K562 (cell line): ENCODE results near the gene ANKRD13D. TPM values are rescaled to one million over a fixed set of nuclear protein-coding genes. Genes with fewer than 3 reads are reported as not detected.

Experiments used
- ATAC-seq: fragments of 200-7000 bp; cut with Tn5 transposase; 3 replicates; pipeline ENCODE4 v1.9.1; 2020; ENCODE audit warnings: moderate library complexity
- BruUV-seq: library from RNA; stranded (reverse); fragments of 400-500 nt; replicated peaks from 2 replicates; lab custom pipeline; 2021; lab: Mats Ljungman, UMichigan
- CTCF ChIA-PET: fragments of 300-600 bp; formaldehyde crosslinking; extraction: SDS; loops from one replicate; lab custom pipeline; 2021; ENCODE audit warnings: low intra/inter-chr PET ratio; lab: Yijun Ruan, JAX
- POLR2A ChIA-PET: fragments of 300-600, 350-650 bp; sonication (Branson Sonifier 250); formaldehyde crosslinking; extraction: SDS; loops from one replicate; lab custom pipeline; 2021; ENCODE audit warnings: antibody characterized with exemption, inconsistent platforms; lab: Yijun Ruan, JAX
- DNase-seq, 4 experiments: peaks; one replicate each; pipeline versions ENCODE4 v3.0.0 to v3.0.0-alpha.2; 2011 to 2018; ENCODE audit warnings: low spot score in 3 of 4, mixed read lengths in 3 of 4; ENCODE audit errors: extremely low read depth in 1 of 4
- FAIRE-seq: peaks from 2 replicates; lab custom pipeline; 2011; peaks lifted over from hg19 to GRCh38; lab: Jason Lieb, UNC
- H2AFZ ChIP-seq: 2 replicates; pipeline ENCODE4 v1.6.0; 2011; ENCODE audit warnings: low read depth, low read length, control low read depth, inconsistent platforms
- H3K27ac ChIP-seq: fragments of 200-600 bp; 3 replicates; pipeline ENCODE4 v1.8.0; 2011; ENCODE audit warnings: low read depth, mild to moderate bottlenecking, control low read depth, inconsistent platforms, low read length, moderate library complexity, mixed read lengths; ENCODE audit errors: extremely low read depth
- H3K27me3 ChIP-seq, 2 experiments: fragments of 300-600 bp in 1 of 2; 2 replicates in 1 of 2; 3 replicates in 1 of 2; pipeline versions ENCODE4 v1.6.0 to v1.8.0; 2011; ENCODE audit warnings: inconsistent platforms in 2 of 2, low read length in 2 of 2, mild to moderate bottlenecking in 1 of 2, mixed read lengths in 1 of 2, moderate library complexity in 1 of 2; ENCODE audit not compliant: control insufficient read depth in 2 of 2, insufficient read depth in 2 of 2
- H3K36me3 ChIP-seq: fragments of 300-600 bp; 3 replicates; pipeline ENCODE4 v1.8.0; 2011; ENCODE audit warnings: mild to moderate bottlenecking, low read length, inconsistent platforms; ENCODE audit not compliant: control insufficient read depth, insufficient read depth
- H3K4me1 ChIP-seq, 2 experiments: fragments of 200-600 bp in 1 of 2; replicated peaks in 1 of 2; 2 replicates in 1 of 2; 3 replicates in 1 of 2; pipeline versions ENCODE4 v1.5.1 to v1.8.0; 2011; ENCODE audit warnings: inconsistent platforms in 2 of 2, low read length in 2 of 2, mild to moderate bottlenecking in 1 of 2, mixed read lengths in 1 of 2, moderate library complexity in 1 of 2; ENCODE audit not compliant: control insufficient read depth in 2 of 2, insufficient read depth in 2 of 2
- H3K4me2 ChIP-seq: 2 replicates; pipeline ENCODE4 v1.6.1; 2011; ENCODE audit warnings: low read length, control low read depth, inconsistent platforms, mixed read lengths; ENCODE audit not compliant: insufficient read depth
- H3K4me3 ChIP-seq: fragments of 200-600 bp; sonication (generic), shearing (Covaris generic); 2 replicates; pipeline ENCODE4 v1.5.1; 2016; ENCODE audit warnings: control low read depth, inconsistent platforms
- H3K79me2 ChIP-seq: fragments of 200-600 bp; 3 replicates; pipeline ENCODE4 v1.8.0; 2011; ENCODE audit warnings: low read length, inconsistent platforms; ENCODE audit not compliant: control insufficient read depth, insufficient read depth
- H3K9ac ChIP-seq, 2 experiments: 2 replicates each; pipeline versions ENCODE4 v1.6.0 to v1.6.1; 2011; ENCODE audit warnings: low read depth in 2 of 2, low read length in 2 of 2, control low read depth in 1 of 2, inconsistent platforms in 1 of 2, mild to moderate bottlenecking in 1 of 2, mixed read lengths in 1 of 2; ENCODE audit not compliant: insufficient read depth in 1 of 2
- H3K9me1 ChIP-seq: one replicate; pipeline ENCODE4 v1.6.0; 2011; ENCODE audit warnings: inconsistent platforms, mild to moderate bottlenecking, low read length, moderate library complexity; ENCODE audit not compliant: control insufficient read depth, insufficient read depth
- H3K9me3 ChIP-seq: replicated peaks from 2 replicates; pipeline ENCODE4 v1.5.1; 2011; ENCODE audit warnings: low read depth, low read length, inconsistent platforms; ENCODE audit not compliant: control insufficient read depth, insufficient read depth
- H4K20me1 ChIP-seq: replicated peaks from 2 replicates; pipeline ENCODE4 v1.6.1; 2011; ENCODE audit warnings: low read length, inconsistent platforms, mixed read lengths; ENCODE audit not compliant: control insufficient read depth, insufficient read depth
- BCOR ChIP-seq: fragments of 450-650 bp; IDR thresholded peaks from 2 replicates; pipeline ENCODE4 v1.6.1; 2016
- EP300 ChIP-seq: IDR thresholded peaks from 2 replicates; pipeline ENCODE4 v1.6.1; 2012; ENCODE audit warnings: low read length, improper control_type of control experiment
- ETV1 ChIP-seq: fragments of 450-650 bp; conservative IDR thresholded peaks from 2 replicates; pipeline ENCODE4 v1.6.1; 2016; ENCODE audit warnings: missing genetic modification characterization, control low read depth, low read depth, missing compliant biosample characterization
- FOXJ3 ChIP-seq: sonication (generic); formaldehyde crosslinking; IDR thresholded peaks from 2 replicates; pipeline ENCODE4 v1.4.0; 2020; ENCODE audit warnings: mild to moderate bottlenecking, missing genetic modification reagents
- GATAD2B ChIP-seq: fragments of 450-650 bp; IDR thresholded peaks from 2 replicates; pipeline ENCODE4 v1.6.1; 2017; ENCODE audit warnings: mild to moderate bottlenecking, borderline replicate concordance
- KLF16 ChIP-seq: IDR thresholded peaks from 2 replicates; pipeline ENCODE4 v1.6.1; 2016; ENCODE audit warnings: antibody characterized with exemption
- POLR2A ChIP-seq: fragments of 450-650 bp; conservative IDR thresholded peaks from 2 replicates; pipeline ENCODE4 v1.6.1; 2016
- POLR2B ChIP-seq: fragments of 450-650 bp; IDR thresholded peaks from 2 replicates; pipeline ENCODE4 v1.6.1; 2018; ENCODE audit warnings: low read depth; ENCODE audit not compliant: partially characterized antibody
- POLR2G ChIP-seq: fragments of 200-400 bp; formaldehyde crosslinking; IDR thresholded peaks from 2 replicates; pipeline ENCODE4 v1.6.1; 2017; ENCODE audit warnings: low read depth, mild to moderate bottlenecking, antibody characterized with exemption, low read length, moderate library complexity
- RBFOX2 ChIP-seq: fragments of 200-400 bp; formaldehyde crosslinking; IDR thresholded peaks from 2 replicates; pipeline ENCODE4 v1.6.1; 2017; ENCODE audit warnings: low read depth, mild to moderate bottlenecking, low read length, moderate library complexity
- ZBTB33 ChIP-seq: sonication (generic); formaldehyde crosslinking; IDR thresholded peaks from 2 replicates; pipeline ENCODE4 v1.8.1; 2023; ENCODE audit warnings: mild to moderate bottlenecking, missing genetic modification reagents
- ZNF124 ChIP-seq: sonication (generic); formaldehyde crosslinking; IDR thresholded peaks from 2 replicates; pipeline ENCODE4 v1.8.1; 2022; ENCODE audit warnings: missing genetic modification reagents
- ZNF830 ChIP-seq: fragments of 250-450 bp; sonication (Bioruptor Pico); IDR thresholded peaks from 2 replicates; pipeline ENCODE4 v1.5.0; 2021; ENCODE audit warnings: mild to moderate bottlenecking
- ZZZ3 ChIP-seq: fragments of 450-650 bp; IDR thresholded peaks from 2 replicates; pipeline ENCODE4 v1.6.1; 2016; ENCODE audit warnings: antibody characterized with exemption, mild to moderate bottlenecking, moderate library complexity
- WGBS: fragments of 100-300 bp; shearing (Covaris generic); methylation state at CpG from one replicate; pipeline ENCODE4 v1.1.6; 2016; ENCODE audit warnings: low coverage, mixed read lengths; ENCODE audit not compliant: insufficient coverage; ENCODE audit errors: missing lambda C conversion rate; 5-methylcytosine and 5-hydroxymethylcytosine counted together
- in situ Hi-C: fragments of 300-500 bp; cut with MboI; formaldehyde crosslinking; loops from 4 replicates; pipeline ENCODE4 v1.15.0; 2018; ENCODE audit warnings: inconsistent platforms, mixed read lengths
- intact Hi-C: fragments of 100-400 bp; cut with micrococcal nuclease; formaldehyde crosslinking; loops from 2 replicates; pipeline ENCODE4 v1.14.2; 2022
- polyA plus RNA-seq, 8 experiments: library from polyadenylated mRNA; depleted of rRNA in 4 of 8; stranded (reverse) in 5 of 8; unstranded in 3 of 8; fragments of >200 nt; fragmentation: Nextera tagmentation in 2 of 8; fragmentation: Illumina TruSeq in 1 of 8; extraction: Ambion mirVana in 2 of 8; extraction: Trizol in 1 of 8; gene quantifications; 2 replicates each; pipeline versions ENCODE4 v1.2.1 to v1.2.3, GENCODE V29; 2011 to 2014; ENCODE audit warnings: inconsistent platforms in 1 of 8, missing spikeins in 1 of 8
- total RNA-seq, 7 experiments: library from RNA; depleted of rRNA in 6 of 7; stranded (reverse); fragments of >200 nt in 6 of 7; fragmentation: Illumina TruSeq in 2 of 7; extraction: Trizol in 2 of 7; gene quantifications; 2 replicates each; pipeline versions ENCODE4 v1.2.1 to v1.2.3, GENCODE V29; 2011 to 2021; ENCODE audit warnings: low replicate concordance in 1 of 7
- TF ChIP-seq, protein P1 (sequence below), 3 experiments: IDR thresholded peaks in 2 of 3; conservative IDR thresholded peaks in 1 of 3; 2 replicates each; pipeline ENCODE4 v1.5.1; 2011 to 2012; ENCODE audit warnings: low read length in 3 of 3, mild to moderate bottlenecking in 3 of 3, control low read depth in 2 of 3, improper control_type of control experiment in 1 of 3, inconsistent platforms in 1 of 3, low read depth in 1 of 3, mixed read lengths in 1 of 3, moderate library complexity in 1 of 3; ENCODE audit not compliant: insufficient read depth in 2 of 3

ANKRD13D gene
- total and polyA plus RNA-seq, 9 of the 15 experiments (the other 6 are each of a cell fraction or from before 2014, with no cell fraction given) = 0.94 to 40.9 (median 22.4) TPM

GRCh38 chr11:67285541-67286498 lies 3.3 kb upstream of the ANKRD13D start (continued):
- peak; percentile 26; the same call in 1 of the 2 replicates for TF ChIP-seq ZBTB33 (CRISPR knock-in tag)
- no peak for TF ChIP-seq EP300
- 0 out of 2 replicates have a peak, but pooled peaks have one; percentile 20 for TF ChIP-seq RBFOX2
- TF ChIP-seq, all 486 proteins: peak for 8

GRCh38 chr11:67286621-67287333 lies 2.3 kb upstream of the ANKRD13D start:
- Histone ChIP-seq H3K79me2 (peaks cover 15% of the 10 kb centered on the region), H3K4me1 (peaks cover 15 to 61% of the 10 kb centered on the region in 2 experiments), H3K27me3 (no peaks in the 10 kb centered on the region), H4K20me1 (no peaks in the 10 kb centered on the region), H3K9me3 (no peaks in the 10 kb centered on the region), H2AFZ (no peak overlapping the region), H3K36me3 (peaks cover 77% of the 10 kb centered on the region; the same call in 2 of the 3 replicates), H3K9me1 (no peaks in the 10 kb centered on the region), H3K9ac (peak overlapping the region in 1 of 2 experiments; percentile 95; a peak in 2 of 4 replicates), H3K4me3 (no peak overlapping the region), H3K4me2 (no peak overlapping the region), H3K27ac (peak overlapping the region; percentile 93; the same call in 2 of the 3 replicates)
- ATAC-seq = no peak
- POLR2A ChIA-PET = interaction anchor here (0.6 to 3.4 kb wide), 6 partner anchors 9 to 178 kb away, joined by 3 to 29 read pairs (median 4); no protein-coding TSS in a partner anchor
- 74% methylated on average over 8 of the region's 8 CpGs for WGBS
- in situ Hi-C loops = no loop called here
- BruUV-seq = no TSS peak
- no peak for DNase-seq
- intact Hi-C loops = no loop called here
- CTCF ChIA-PET = no interaction called here
- FAIRE-seq = no peak
- TF ChIP-seq BCOR = no peak
- TF ChIP-seq, protein P1, sequence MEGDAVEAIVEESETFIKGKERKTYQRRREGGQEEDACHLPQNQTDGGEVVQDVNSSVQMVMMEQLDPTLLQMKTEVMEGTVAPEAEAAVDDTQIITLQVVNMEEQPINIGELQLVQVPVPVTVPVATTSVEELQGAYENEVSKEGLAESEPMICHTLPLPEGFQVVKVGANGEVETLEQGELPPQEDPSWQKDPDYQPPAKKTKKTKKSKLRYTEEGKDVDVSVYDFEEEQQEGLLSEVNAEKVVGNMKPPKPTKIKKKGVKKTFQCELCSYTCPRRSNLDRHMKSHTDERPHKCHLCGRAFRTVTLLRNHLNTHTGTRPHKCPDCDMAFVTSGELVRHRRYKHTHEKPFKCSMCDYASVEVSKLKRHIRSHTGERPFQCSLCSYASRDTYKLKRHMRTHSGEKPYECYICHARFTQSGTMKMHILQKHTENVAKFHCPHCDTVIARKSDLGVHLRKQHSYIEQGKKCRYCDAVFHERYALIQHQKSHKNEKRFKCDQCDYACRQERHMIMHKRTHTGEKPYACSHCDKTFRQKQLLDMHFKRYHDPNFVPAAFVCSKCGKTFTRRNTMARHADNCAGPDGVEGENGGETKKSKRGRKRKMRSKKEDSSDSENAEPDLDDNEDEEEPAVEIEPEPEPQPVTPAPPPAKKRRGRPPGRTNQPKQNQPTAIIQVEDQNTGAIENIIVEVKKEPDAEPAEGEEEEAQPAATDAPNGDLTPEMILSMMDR (IDR thresholded peaks at IDR 0.05 in 2 of 3, conservative IDR thresholded peaks at IDR 0.05 in 1 of 3; ENCODE audit: insufficient read depth in 2 of 3, low read depth in 1 of 3, low read length in 3 of 3) = 0 out of 6 replicates have a peak, but pooled peaks of 2 of the 3 experiments have one; percentile 5 to 20
- TF ChIP-seq ZNF830 (CRISPR knock-in tag) = 0 out of 2 replicates have a peak, but pooled peaks have one; percentile 51
- TF ChIP-seq KLF16 = no peak
- 0 out of 2 replicates have a peak, but pooled peaks have one; percentile 24 for TF ChIP-seq RBFOX2
- no peak for TF ChIP-seq ZZZ3
- no peak for TF ChIP-seq ZNF124
- TF ChIP-seq FOXJ3 (CRISPR knock-in tag) = no peak
- no peak for TF ChIP-seq ETV1
- peak; percentile 24 for TF ChIP-seq POLR2B
- TF ChIP-seq POLR2G = peak; percentile 61
- TF ChIP-seq POLR2A = 0 out of 2 replicates have a peak, but pooled peaks have one; percentile 13
- TF ChIP-seq GATAD2B = no peak
